HG02840 (cell line): ENCODE measurements around the gene RAB20.
"Not testable (repeated sequence)": the region's sequence is repeated elsewhere in the genome, so short reads cannot be mapped to it uniquely, and the experiment has no call there.

ENCODE experiments used
- ATAC-seq: cut with Tn5 transposase; IDR thresholded peaks from one replicate; pipeline ENCODE4 v1.9.1; 2021; ENCODE audit warnings: mild to moderate bottlenecking, moderate library complexity, moderate number of reproducible peaks; ENCODE audit not compliant: unreplicated experiment, low FRiP score

Gene RAB20

GRCh38 chr13:110532258-110532657 lies 29.3 kb downstream of the RAB20 start:
- not testable (repeated sequence) for ATAC-seq

GRCh38 chr13:110531671-110532083 lies 29.8 kb downstream of the RAB20 start:
- no peak for ATAC-seq

GRCh38 chr13:110531100-110531499 lies 30.4 kb downstream of the RAB20 start:
- ATAC-seq, result no peak

GRCh38 chr13:110529522-110530311 lies 31.8 kb downstream of the RAB20 start:
- no peak for ATAC-seq

GRCh38 chr13:110528911-110529310 lies 32.6 kb downstream of the RAB20 start:
- no peak for ATAC-seq

- no peak for ATAC-seq
These were observed 33.2 kb downstream of the RAB20 start for GRCh38 chr13:110528371-110528770.

GRCh38 chr13:110525328-110526319 lies 35.9 kb downstream of the RAB20 start:
- ATAC-seq, result peak; percentile 71

- no peak for ATAC-seq
These were observed 36.8 kb downstream of the RAB20 start for GRCh38 chr13:110524541-110525257.

- no peak for ATAC-seq
These were observed 37.5 kb downstream of the RAB20 start for GRCh38 chr13:110523838-110524540.

- ATAC-seq, result no peak
These were observed 38.3 kb downstream of the RAB20 start for GRCh38 chr13:110523180-110523579.

GRCh38 chr13:110522721-110523120 lies 38.8 kb downstream of the RAB20 start:
- no peak for ATAC-seq

- ATAC-seq, result no peak
These were observed 39.6 kb downstream of the RAB20 start for GRCh38 chr13:110521946-110522345.

- no peak for ATAC-seq
These were observed 40.2 kb downstream of the RAB20 start for GRCh38 chr13:110521296-110521680.

- ATAC-seq, result no peak
These were observed 40.9 kb downstream of the RAB20 start for GRCh38 chr13:110520431-110521295.

GRCh38 chr13:110519506-110519905 lies 42.0 kb downstream of the RAB20 start:
- no peak for ATAC-seq

- ATAC-seq, result no peak
These were observed 42.5 kb downstream of the RAB20 start for GRCh38 chr13:110519046-110519445.

GRCh38 chr13:110518571-110518970 lies 43.0 kb downstream of the RAB20 start:
- no peak for ATAC-seq

- no peak for ATAC-seq
These were observed 43.3 kb downstream of the RAB20 start for GRCh38 chr13:110518226-110518525.

- no peak for ATAC-seq
These were observed 43.9 kb downstream of the RAB20 start for GRCh38 chr13:110517505-110518225.
